Glomerular visceral epithelial cell (primary cell): ENCODE data around the gene NMD3.

Source experiments
- DNase-seq: peaks from one replicate; pipeline ENCODE4 v3.0.0-alpha.2; 2016; ENCODE audit errors: extremely low spot score

The NMD3 gene

DNA sequence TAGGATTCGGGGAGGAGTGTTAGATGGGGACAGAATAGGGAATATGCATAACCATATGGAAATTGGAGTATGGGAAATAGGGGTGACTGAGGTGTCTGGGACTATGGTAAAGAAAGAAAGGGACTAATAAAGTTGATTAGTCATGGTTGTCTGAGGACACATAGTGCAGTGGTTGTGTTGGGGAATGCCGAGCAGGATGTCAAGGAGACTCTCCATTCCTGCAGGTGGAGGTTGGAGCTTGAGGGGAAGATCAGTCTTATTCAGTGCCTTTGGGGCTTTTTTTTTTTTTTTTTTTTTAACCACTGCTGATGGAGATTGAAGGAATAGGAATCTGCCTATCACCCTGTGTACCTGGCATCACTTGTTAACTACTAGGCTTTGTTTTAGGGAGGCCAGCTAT lies 10.8 kb downstream of the NMD3 start:
- no peak for DNase-seq

DNA sequence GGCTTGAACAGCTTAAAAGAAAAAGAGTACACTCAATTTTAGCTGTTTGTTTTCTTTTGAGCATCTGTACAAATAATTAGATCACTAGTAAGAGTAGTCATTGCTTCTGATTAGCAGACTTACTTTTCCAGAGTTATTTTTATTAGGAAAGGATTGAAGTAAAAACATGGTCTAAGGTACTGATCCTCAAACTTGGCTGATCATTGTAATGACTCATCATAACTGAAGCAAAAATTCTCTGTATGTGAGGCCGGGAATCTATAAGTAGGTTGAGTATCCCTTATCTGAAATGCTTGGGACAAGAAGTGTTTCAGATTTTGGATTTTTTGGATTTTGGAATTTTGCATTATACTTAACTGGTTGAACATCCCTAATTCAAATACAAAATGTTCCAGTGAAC lies 12.4 kb downstream of the NMD3 start:
- DNase-seq, result no peak

DNA sequence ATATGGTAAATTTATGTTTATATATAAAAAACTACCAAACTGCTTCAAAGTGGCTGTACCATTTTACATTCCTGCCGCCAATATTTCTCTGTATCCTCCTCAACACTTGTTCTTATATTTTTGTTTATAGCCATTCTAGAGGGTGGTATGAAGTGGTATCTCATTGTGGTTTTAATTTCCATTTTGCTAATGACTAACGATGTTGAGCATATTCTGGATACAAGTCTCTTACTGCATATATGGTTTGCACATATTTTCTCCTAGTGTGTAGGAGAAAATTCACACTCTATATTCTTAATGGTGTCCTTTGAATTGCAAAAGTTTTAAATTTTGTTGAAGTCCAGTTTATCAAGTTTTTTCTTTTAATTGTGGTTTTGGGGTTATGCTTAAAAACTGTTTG lies 15.1 kb downstream of the NMD3 start:
- DNase-seq, result no peak

GRCh38 chr3:161239700-161240099 lies 18.6 kb downstream of the NMD3 start:
- DNase-seq, result no peak

DNA sequence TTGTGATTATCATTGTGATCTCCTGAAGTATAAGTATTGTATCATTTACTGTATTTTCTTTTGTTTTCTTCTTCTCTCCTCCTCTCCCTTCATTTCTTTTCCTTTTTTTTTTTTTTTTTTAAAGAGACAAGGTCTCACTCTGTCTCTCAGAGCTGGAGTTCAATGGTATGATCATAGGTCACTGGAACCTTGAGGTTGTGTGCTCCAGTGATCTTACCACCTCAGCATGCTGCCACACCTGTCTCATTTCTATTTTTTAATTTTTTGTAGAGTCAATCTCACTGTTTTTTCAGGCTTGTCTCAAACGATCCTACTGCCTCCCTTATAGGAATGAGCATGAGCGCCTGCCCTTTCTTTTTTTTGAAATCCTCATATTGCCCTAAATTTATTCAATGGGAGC lies 23.4 kb downstream of the NMD3 start:
- no peak for DNase-seq

- no peak for DNase-seq
Measured at GRCh38 chr3:161247049-161247448, 25.9 kb downstream of the NMD3 start.

DNA sequence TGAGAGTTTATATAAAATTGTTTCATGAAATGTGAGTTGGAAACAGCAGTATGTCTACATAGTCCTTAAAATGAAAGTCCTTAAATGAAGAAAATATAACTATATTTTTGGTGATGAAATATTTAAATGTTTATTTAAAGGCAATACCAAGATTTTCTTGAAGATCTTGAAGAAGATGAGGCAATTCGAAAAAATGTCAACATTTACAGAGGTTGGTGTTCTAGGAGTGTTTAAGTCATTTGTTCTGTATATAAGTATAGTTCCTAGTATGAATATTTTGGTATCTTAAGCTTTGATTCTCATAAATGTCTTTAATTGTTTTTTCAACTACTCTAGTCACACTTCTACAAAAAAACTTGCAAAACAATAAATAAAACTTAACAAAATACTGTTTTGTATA lies 29.0 kb downstream of the NMD3 start:
- DNase-seq, result no peak

GRCh38 chr3:161251716-161252115 lies 30.6 kb downstream of the NMD3 start:
- no peak for DNase-seq

GRCh38 chr3:161252143-161252542 lies 31.0 kb downstream of the NMD3 start:
- no peak for DNase-seq

GRCh38 chr3:161253711-161254110 lies 32.6 kb downstream of the NMD3 start:
- DNase-seq, result no peak

DNA sequence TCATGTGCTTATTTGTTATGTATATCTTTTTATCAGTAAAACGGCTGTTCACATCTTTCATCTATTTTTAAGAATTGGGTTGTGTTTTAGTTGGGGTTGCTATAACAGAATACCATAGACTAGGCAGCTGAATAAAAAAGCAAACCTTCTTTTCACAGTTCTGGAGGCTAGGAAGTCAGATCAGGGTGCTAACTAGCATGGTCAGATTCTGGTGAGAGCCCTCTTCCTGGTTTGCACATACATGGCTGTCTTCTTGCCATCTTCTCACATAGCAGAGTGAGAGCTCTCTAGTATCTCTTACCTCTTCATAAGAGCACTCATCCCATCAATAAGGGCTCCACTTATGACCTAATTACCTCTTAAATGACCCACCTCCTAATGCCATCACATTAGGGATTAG lies 33.8 kb downstream of the NMD3 start:
- no peak for DNase-seq

- DNase-seq, result peak; percentile 16
Measured at GRCh38 chr3:161263057-161263456, 41.9 kb downstream of the NMD3 start.

- peak; percentile 15 for DNase-seq
Measured at GRCh38 chr3:161264852-161265251, 43.7 kb downstream of the NMD3 start.

DNA sequence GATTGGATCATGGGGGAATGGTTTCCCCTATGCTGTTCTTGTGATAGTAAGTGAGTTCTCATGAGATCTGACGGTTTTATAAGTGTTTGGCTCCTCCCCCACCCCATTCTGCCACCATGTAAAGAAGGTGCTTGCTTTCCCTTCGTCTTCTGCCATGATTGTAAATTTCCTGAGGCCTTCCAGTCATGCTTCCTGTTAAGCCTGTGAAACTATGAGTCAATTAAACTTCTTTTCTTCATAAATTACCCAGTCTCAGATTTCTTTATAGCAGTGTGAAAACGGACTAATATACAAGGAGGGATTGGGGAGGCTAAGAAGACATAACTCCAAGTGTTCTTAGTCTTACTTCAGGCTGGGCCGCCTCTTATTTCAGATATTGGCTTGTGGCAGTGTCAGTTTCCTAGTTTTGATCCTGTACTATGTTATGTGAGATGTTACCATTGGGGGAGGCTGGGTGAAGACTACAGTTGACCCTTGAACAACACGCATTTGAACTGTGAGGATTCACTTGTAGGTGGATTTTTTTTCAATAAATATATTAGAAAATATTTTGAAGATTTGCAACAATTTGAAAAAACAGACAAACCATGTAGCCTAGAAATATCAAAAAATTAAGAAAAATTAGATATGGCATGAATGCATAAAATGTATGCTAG lies 44.9 kb downstream of the NMD3 start:
- no peak for DNase-seq

- peak; percentile 55 for DNase-seq
Measured at GRCh38 chr3:161266731-161267150, 45.6 kb downstream of the NMD3 start.

DNA sequence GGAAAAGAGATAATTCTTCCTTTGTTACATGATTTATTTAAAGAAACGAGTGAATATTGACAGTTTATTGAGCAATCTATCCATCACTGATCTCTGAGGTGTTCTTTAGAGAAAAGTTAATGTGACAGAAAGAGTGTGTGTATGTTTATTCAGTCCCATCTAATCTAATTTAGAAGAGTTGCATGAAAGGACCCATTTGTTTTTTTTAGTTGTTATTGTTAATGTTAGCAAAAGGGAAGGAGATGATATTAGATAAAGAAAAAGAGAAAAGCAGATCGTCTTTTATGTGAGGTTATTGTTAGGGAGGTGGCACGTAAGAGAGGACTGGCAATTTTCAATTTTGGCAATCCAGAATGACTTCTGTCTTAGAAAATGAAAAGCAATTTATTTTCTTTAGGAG lies 46.5 kb downstream of the NMD3 start:
- DNase-seq, result no peak

- DNase-seq, result no peak
Measured at GRCh38 chr3:161268601-161269000, 47.5 kb downstream of the NMD3 start.

DNA sequence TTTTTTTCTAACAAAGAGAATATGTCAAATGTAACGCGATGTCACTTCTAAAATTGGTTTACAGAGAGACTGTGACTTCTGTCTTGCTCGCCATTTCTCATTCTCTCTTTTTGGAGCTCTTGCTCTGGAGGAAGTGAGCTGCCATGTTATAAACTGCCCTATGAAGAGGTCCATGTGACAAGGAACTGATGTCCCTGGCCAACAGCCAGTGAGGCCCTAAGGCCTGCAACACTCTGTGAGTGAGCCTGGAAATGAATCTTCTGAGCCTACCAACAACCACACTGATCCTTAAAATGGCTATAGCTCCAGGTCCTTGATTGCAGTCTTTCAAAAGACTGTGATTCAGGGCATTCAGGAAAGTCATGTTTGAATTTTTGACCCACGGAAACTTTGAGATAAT lies 49.9 kb downstream of the NMD3 start:
- no peak for DNase-seq

GRCh38 chr3:161271646-161272045 lies 50.5 kb downstream of the NMD3 start:
- DNase-seq, result no peak

- DNase-seq, result no peak
Measured at GRCh38 chr3:161272524-161272923, 51.4 kb downstream of the NMD3 start.

DNA sequence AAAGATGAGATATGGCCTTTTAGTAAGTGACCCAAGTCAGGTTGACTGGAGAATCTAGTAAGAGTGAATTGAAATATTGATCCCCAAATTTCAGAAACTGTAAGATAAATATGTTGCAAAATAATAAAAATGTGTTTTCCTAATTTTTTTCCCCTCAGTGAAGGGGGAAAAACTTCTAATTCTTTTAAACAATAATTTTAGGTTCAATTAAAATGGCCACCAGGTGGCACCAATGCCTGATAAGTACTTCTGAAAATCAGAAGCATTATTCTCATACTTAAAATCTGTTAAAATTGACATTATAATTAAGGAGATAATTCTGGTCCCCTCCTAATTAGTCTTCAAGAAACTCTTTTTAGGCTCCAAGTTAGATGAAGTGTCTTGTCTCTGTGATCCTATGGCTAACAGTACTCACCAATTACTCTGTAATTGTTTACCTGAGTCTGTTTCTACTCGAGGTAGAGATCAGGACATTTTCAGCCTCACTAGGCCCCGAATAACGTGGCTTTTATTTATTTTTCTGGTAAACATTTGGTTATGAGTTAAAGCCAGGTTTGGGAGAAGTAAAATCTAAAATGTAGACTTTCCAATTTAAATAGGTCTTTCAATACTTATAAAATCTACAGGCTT lies 52.6 kb downstream of the NMD3 start:
- peak; percentile 25 for DNase-seq

- DNase-seq, result peak; percentile 53
Measured at GRCh38 chr3:161274691-161275298, 53.7 kb downstream of the NMD3 start.

GRCh38 chr3:161275919-161276318 lies 54.8 kb downstream of the NMD3 start:
- DNase-seq, result no peak
